Karpas-422 (cell line): ENCODE results near the gene DBNL. TPM values are rescaled to one million over a fixed set of nuclear protein-coding genes. Genes with fewer than 3 reads are reported as not detected.

Source experiments
- DNase-seq: peaks from one replicate; pipeline ENCODE4 v3.0.0-alpha.2; 2015
- H2AFZ ChIP-seq: fragments of 200-600 bp; sonication (generic); 2 replicates; pipeline ENCODE4 v1.6.1; 2014; ENCODE audit warnings: antibody characterized with exemption, low read length, mixed read lengths
- H3K27ac ChIP-seq: fragments of 200-600 bp; sonication (generic); 2 replicates; pipeline ENCODE4 v1.5.1; 2014; ENCODE audit warnings: mild to moderate bottlenecking, low read length, moderate library complexity
- H3K27me3 ChIP-seq: fragments of 200-600 bp; sonication (generic); 2 replicates; pipeline ENCODE4 v1.6.1; 2014; ENCODE audit warnings: low read length, mixed read lengths
- H3K36me3 ChIP-seq: fragments of 200-600 bp; sonication (generic); 2 replicates; pipeline ENCODE4 v1.6.1; 2014; ENCODE audit warnings: low read length, mixed read lengths; ENCODE audit not compliant: insufficient read depth
- H3K4me1 ChIP-seq: fragments of 200-600 bp; sonication (generic); 2 replicates; pipeline ENCODE4 v1.6.1; 2014; ENCODE audit warnings: mild to moderate bottlenecking, low read length, mixed read lengths
- H3K4me2 ChIP-seq: fragments of 200-600 bp; sonication (generic); 2 replicates; pipeline ENCODE4 v1.6.1; 2014; ENCODE audit warnings: low read length, low read depth, mild to moderate bottlenecking; ENCODE audit not compliant: poor library complexity, severe bottlenecking
- H3K4me3 ChIP-seq: fragments of 200-600 bp; sonication (generic); 2 replicates; pipeline ENCODE4 v1.5.1; 2014; ENCODE audit warnings: mild to moderate bottlenecking, antibody characterized with exemption, low read length, mixed read lengths
- H3K79me2 ChIP-seq: fragments of 200-600 bp; sonication (generic); 2 replicates; pipeline ENCODE4 v1.6.1; 2014; ENCODE audit warnings: mild to moderate bottlenecking, low read length, mixed read lengths
- H3K9ac ChIP-seq: fragments of 200-600 bp; sonication (generic); 2 replicates; pipeline ENCODE4 v1.6.0; 2014; ENCODE audit warnings: low read length
- H3K9me2 ChIP-seq: fragments of 200-600 bp; sonication (generic), shearing (Covaris generic); replicated peaks from 2 replicates; pipeline ENCODE4 v1.6.0; 2014; ENCODE audit warnings: mild to moderate bottlenecking, low read length, moderate library complexity; ENCODE audit not compliant: insufficient read depth
- H3K9me3 ChIP-seq: fragments of 300-700, 200-600 bp; sonication (generic); 2 replicates; pipeline ENCODE4 v1.6.1; 2014; ENCODE audit warnings: low read length, mixed read lengths
- H4K20me1 ChIP-seq: fragments of 200-600 bp; sonication (generic); 2 replicates; pipeline ENCODE4 v1.6.1; 2014; ENCODE audit warnings: mild to moderate bottlenecking, antibody characterized with exemption, low read length, low read depth; ENCODE audit not compliant: insufficient read depth
- total RNA-seq: library from RNA; depleted of rRNA; stranded (reverse); fragments of >200 nt; shearing (Covaris generic); gene quantifications from 2 replicates; pipeline ENCODE4 v1.2.3, GENCODE V29; 2014; ENCODE audit warnings: low replicate concordance

Gene DBNL
- total RNA-seq, 1 experiment from 2014 or later, result 116 TPM

DNA sequence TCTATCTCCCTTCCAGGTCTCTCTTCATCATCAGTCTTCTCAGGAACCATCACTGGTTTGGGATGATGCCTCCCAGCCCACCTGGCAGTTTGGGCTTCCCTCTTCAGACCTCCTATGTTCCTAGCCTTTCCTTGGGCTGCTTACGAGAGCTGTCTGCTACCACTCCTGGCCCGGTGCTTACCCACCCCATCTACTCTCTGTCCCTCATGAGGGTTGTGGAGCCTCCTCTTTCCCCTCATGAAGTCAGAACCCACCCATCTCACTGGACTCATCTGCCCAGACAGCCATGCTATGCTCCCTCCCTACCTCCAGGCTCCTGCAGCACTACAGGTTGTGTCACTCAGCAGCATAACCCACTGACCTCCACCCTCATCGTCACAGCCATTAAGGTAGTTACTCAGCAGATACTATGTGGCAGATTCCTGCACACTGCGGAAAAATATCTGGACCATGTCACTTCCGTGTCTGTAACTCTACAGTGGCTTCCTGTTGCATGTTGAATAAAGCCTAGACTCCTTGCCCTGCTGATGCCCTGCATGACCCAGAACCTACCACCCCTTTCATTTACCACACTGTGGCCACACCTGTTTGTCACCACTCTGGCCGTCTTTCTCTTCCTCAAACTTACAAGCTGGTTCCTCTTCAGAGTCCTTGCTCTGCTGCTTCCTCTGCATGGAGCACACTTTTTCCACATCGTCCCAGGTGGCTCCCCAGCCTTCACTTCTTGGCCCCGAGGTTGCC lies 2.0 kb downstream of the DBNL start:
- no peaks in the 10 kb centered on the region for H3K27me3 ChIP-seq
- H3K9me2 ChIP-seq, result no peaks in the 10 kb centered on the region
- H3K79me2 ChIP-seq, result peaks cover 66% of the 10 kb centered on the region
- H3K9ac ChIP-seq, result peak overlapping the region; percentile 98
- peak overlapping the region; percentile 94 for H3K4me3 ChIP-seq
- DNase-seq, result peak; percentile 85
- H3K4me2 ChIP-seq, result peak overlapping the region; percentile 99
- no peak overlapping the region for H2AFZ ChIP-seq
- H4K20me1 ChIP-seq, result peaks cover 17% of the 10 kb centered on the region; the same call in 1 of the 2 replicates
- H3K27ac ChIP-seq, result peak overlapping the region; percentile 92
- H3K4me1 ChIP-seq, result peaks cover 35% of the 10 kb centered on the region
- no peaks in the 10 kb centered on the region for H3K9me3 ChIP-seq
- peaks cover 22% of the 10 kb centered on the region; the same call in 1 of the 2 replicates for H3K36me3 ChIP-seq

DNA sequence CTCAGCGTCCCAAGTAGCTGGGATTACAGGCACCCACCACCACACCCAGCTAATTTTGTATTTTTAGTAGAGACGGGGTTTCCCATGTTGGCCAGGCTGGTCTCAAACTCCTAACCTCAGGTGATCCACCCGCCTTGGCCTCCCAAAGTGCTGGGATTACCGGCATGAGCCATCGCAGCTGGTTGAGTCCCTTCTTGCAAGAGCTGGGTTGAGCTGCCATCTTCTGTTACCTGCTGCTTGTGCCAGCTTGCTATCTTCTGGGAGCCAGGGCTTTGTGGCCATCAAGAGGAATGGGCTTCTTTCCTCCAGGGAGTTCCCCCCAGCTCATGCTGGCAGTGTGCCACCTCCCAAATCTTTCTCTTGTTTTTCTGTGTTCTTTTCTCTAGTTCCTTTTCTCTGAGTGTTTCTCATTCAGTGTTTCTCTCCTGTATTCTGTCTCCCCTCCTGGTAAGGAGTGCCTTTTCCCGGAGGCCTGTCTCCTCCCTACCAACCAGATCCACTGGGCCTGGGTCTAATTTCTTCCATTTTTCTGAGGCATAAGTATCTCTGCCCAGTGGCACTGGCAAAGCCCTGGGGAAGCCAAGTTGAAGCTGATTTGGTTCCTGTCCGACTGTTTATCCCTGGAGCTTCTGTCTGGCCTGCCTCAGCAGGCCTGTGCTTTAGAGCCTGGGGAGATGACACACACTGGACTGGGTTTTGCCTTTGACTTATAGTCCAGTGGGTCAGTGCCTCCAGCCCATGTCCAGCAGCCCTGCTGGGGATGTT lies 3.7 kb downstream of the DBNL start:
- Histone ChIP-seq H3K4me2 (no peak overlapping the region), H3K9ac (no peak overlapping the region), H4K20me1 (peaks cover 17% of the 10 kb centered on the region; the same call in 1 of the 2 replicates), H3K27ac (peak overlapping the region; percentile 92), H3K27me3 (no peaks in the 10 kb centered on the region), H3K9me2 (no peaks in the 10 kb centered on the region), H3K4me3 (no peak overlapping the region), H3K9me3 (no peaks in the 10 kb centered on the region), H3K36me3 (peaks cover 26% of the 10 kb centered on the region; the same call in 1 of the 2 replicates), H3K4me1 (peaks cover 35% of the 10 kb centered on the region), H3K79me2 (peaks cover 71% of the 10 kb centered on the region), H2AFZ (no peak overlapping the region)
- peak; percentile 35 for DNase-seq

DNA sequence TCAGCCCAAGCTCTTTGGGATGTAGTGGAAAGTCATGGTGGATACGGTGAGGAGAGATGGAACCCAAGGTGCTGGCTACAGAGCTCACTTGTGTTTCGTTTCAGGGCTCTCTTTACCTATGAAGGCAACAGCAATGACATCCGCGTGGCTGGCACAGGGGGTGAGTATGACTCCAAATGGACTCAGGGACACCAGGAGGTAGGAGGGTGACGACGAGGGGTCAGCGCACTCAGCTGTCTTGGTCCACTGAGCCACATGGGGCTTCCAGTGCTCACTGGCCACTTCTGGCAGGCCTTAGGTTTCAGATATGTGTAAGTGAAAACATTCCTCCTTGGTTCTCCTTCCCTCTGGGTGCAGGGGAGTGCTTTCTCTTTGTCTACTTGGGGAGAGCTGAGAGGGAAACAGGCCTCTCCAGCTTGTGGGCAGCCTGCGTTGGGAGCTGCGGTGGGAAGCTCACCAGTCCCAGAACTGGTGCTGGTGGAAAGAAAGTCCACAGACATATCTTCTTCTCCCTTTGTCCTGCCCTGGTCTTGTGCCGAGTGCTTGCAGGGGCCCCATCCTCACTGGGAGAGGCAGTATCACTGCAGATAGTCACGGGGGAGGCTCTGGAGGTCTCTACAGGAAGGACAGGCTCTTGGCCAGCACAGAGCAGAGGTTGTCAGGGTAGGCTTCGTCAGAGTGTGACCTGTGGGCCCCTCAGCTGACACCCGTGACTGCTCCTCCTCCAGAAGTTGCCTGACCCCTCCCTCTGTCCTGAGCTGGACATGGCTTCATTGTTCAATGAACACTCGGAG lies 5.8 kb downstream of the DBNL start:
- Histone ChIP-seq H3K27ac (0 out of 2 replicates have a peak overlapping the region, but pooled peaks have one; percentile 2), H3K79me2 (peaks cover 67% of the 10 kb centered on the region), H4K20me1 (peaks cover 17% of the 10 kb centered on the region; the same call in 1 of the 2 replicates), H3K9me3 (no peaks in the 10 kb centered on the region), H3K4me1 (peaks cover 43% of the 10 kb centered on the region), H3K4me2 (no peak overlapping the region), H3K27me3 (no peaks in the 10 kb centered on the region), H2AFZ (no peak overlapping the region), H3K9ac (no peak overlapping the region), H3K36me3 (peaks cover 36% of the 10 kb centered on the region; the same call in 1 of the 2 replicates), H3K4me3 (no peak overlapping the region), H3K9me2 (no peaks in the 10 kb centered on the region)
- DNase-seq, result peak; percentile 19

DNA sequence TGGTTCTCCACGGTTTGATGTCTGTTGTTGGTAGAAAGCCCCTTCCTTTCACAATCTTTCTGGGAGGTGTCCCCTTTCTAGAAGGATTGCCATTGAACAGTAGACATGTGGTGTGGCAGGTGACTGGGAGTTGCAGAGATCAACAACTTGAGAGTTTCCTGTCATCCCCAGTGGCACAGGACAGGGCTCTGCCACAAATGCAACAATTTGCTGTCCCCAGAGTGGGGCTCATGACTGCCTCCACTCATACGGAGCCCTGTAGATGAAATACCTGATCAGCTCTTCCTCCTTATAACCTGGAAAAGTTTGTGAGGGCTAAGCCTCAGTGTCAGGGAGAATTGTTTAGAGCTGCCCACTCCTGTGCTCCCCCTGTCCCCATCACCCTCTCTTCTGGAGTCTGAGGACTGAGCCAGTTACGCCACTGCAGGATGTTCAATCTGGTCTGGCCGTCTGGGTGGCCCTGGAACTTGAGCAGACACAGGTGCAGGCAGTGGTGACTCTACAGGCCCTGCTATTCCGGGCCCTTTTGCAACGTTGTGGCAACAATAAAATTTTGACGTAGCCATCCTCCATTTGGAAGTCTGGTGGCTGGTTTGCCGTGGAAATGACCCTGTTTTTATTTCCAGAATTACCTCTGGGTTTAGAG lies 6.5 kb downstream of the DBNL start:
- Histone ChIP-seq H3K9ac (no peak overlapping the region), H3K36me3 (peaks cover 36% of the 10 kb centered on the region; the same call in 1 of the 2 replicates), H3K4me3 (no peak overlapping the region), H3K9me3 (no peaks in the 10 kb centered on the region), H3K4me1 (peaks cover 43% of the 10 kb centered on the region), H4K20me1 (peaks cover 17% of the 10 kb centered on the region; the same call in 1 of the 2 replicates), H2AFZ (no peak overlapping the region), H3K4me2 (no peak overlapping the region), H3K27me3 (no peaks in the 10 kb centered on the region), H3K9me2 (no peaks in the 10 kb centered on the region), H3K79me2 (peaks cover 60% of the 10 kb centered on the region), H3K27ac (0 out of 2 replicates have a peak overlapping the region, but pooled peaks have one; percentile 2)
- no peak for DNase-seq

DNA sequence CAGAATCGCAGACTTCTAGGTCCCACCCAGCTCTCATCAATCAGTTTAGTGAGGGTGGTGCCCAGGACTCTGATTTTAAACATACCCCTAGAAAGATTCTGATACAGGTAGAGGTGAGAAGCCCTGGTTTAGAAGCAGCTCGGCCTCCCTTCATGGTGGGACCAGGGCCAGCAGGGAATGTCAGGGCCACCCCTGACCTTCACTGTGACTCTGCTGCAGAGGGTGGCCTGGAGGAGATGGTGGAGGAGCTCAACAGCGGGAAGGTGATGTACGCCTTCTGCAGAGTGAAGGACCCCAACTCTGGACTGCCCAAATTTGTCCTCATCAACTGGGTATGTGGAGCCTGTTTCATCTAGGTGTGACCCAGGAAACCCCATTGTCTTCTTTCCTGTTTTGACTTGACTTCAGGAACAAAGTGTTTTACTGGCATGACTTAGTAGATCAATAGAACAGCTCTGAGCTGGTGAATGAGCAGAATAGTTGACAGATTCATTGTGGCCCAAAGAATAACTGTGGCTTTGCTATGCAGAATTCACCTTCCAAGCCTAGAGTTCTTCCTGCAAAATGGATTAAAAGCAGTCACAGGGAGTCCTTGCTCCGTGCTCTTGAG lies 7.2 kb downstream of the DBNL start:
- Histone ChIP-seq H3K9ac (no peak overlapping the region), H3K36me3 (peaks cover 36% of the 10 kb centered on the region; the same call in 1 of the 2 replicates), H3K27ac (no peak overlapping the region), H2AFZ (no peak overlapping the region), H3K4me1 (peaks cover 43% of the 10 kb centered on the region), H3K4me3 (no peak overlapping the region), H3K27me3 (no peaks in the 10 kb centered on the region), H3K79me2 (peaks cover 53% of the 10 kb centered on the region), H4K20me1 (peaks cover 17% of the 10 kb centered on the region; the same call in 1 of the 2 replicates), H3K4me2 (no peak overlapping the region), H3K9me2 (no peaks in the 10 kb centered on the region), H3K9me3 (no peaks in the 10 kb centered on the region)
- DNase-seq, result no peak

DNA sequence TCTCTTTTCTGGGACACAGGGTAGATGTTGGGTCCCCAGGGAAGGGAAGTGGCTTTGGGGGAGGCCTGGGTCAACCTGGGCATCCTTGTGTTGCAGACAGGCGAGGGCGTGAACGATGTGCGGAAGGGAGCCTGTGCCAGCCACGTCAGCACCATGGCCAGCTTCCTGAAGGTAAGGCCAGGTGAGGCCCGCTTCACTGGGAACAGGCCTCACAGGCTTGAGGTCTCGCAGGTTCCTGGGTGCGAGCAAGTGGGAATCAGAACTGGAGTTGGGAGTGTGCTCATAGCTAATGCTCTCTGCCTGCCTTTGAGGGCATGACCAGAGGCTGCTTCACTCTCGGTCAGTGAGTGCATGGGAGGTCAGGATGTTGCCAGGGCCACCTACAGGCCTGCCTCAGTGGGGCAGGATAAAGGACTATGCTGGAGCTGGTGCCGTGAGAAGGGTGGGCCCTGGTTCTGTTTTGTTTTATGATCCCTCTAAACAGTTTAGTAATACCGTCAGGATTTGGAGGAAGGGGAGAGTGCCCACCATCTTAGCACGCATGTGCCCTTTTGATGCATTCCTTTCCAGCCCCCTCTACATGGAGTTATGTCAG lies 8.4 kb downstream of the DBNL start:
- Histone ChIP-seq H2AFZ (no peak overlapping the region), H3K36me3 (peaks cover 27% of the 10 kb centered on the region; the same call in 1 of the 2 replicates), H3K27me3 (no peaks in the 10 kb centered on the region), H3K9ac (no peak overlapping the region), H4K20me1 (peaks cover 9% of the 10 kb centered on the region; the same call in 1 of the 2 replicates), H3K4me2 (no peak overlapping the region), H3K9me2 (no peaks in the 10 kb centered on the region), H3K79me2 (peaks cover 42% of the 10 kb centered on the region), H3K27ac (no peak overlapping the region), H3K9me3 (no peaks in the 10 kb centered on the region), H3K4me1 (peaks cover 45% of the 10 kb centered on the region), H3K4me3 (no peak overlapping the region)
- no peak for DNase-seq

DNA sequence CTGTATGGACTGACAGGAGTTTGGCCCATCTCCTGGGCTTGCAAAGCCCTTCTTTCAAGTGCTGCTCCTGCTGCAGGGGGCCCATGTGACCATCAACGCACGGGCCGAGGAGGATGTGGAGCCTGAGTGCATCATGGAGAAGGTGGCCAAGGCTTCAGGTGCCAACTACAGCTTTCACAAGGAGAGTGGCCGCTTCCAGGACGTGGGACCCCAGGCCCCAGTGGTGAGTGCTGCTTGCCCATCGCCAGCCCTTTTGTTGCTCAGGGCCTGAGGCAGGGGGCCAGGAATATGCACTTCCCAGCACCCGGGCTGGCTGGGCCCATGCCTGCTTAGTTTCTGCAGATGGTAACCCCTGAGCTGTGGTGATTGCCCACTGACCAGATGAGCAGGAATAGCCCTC lies 12.2 kb downstream of the DBNL start:
- Histone ChIP-seq H3K79me2 (peaks cover 8% of the 10 kb centered on the region; the same call in 1 of the 2 replicates), H3K27me3 (no peaks in the 10 kb centered on the region), H3K4me3 (no peak overlapping the region), H3K4me2 (peak overlapping the region; percentile 78), H3K9ac (no peak overlapping the region), H3K27ac (peak overlapping the region; percentile 99), H2AFZ (no peak overlapping the region), H3K4me1 (peaks cover 67% of the 10 kb centered on the region), H4K20me1 (no peaks in the 10 kb centered on the region), H3K36me3 (peaks cover 40% of the 10 kb centered on the region), H3K9me3 (no peaks in the 10 kb centered on the region), H3K9me2 (no peaks in the 10 kb centered on the region)
- DNase-seq, result no peak
